ENCODE results near the gene CISD1.
"Not testable (repeated sequence)": the region's sequence is repeated elsewhere in the genome, so short reads cannot be mapped to it uniquely, and the experiment has no call there.

- TF ChIP-seq CTCF (IDR thresholded peaks at IDR 0.05; ENCODE audit: extremely low read depth in 1 of 2, insufficient read depth in 1 of 2, low read depth in 1 of 2, low read length in 2 of 2); POLR2A (IDR thresholded peaks at IDR 0.05; ENCODE audit: low read depth, low read length); EZH2 (IDR thresholded peaks at IDR 0.05; ENCODE audit: borderline replicate concordance, low read depth, low read length, severe bottlenecking); MYC (IDR thresholded peaks at IDR 0.05; ENCODE audit: low read depth, low read length); POLR2AphosphoS5 (IDR thresholded peaks at IDR 0.05; ENCODE audit: insufficient read depth, low read depth, low read length); FOS (IDR thresholded peaks at IDR 0.05; ENCODE audit: borderline replicate concordance, insufficient read depth, low read length): not testable (repeated sequence)
Measured at GRCh38 chr10:58229856-58230255, 39.1 kb upstream of the CISD1 start.
